KOPT-K1 (cell line): ENCODE data around the gene ANXA10.

Experiments used
- H3K27ac ChIP-seq: fragments of 200-600 bp; sonication (generic); 2 replicates; pipeline ENCODE4 v1.5.1; 2016; ENCODE audit warnings: antibody characterized with exemption, mild to moderate bottlenecking, low read depth, low read length; ENCODE audit not compliant: poor library complexity, severe bottlenecking
- H3K36me3 ChIP-seq: fragments of 200-600 bp; sonication (generic); 2 replicates; pipeline ENCODE4 v1.5.1; 2017; ENCODE audit warnings: antibody characterized with exemption, mild to moderate bottlenecking, low read length, moderate library complexity; ENCODE audit not compliant: insufficient read depth
- H3K9me3 ChIP-seq: fragments of 200-600 bp; sonication (generic); 2 replicates; pipeline ENCODE4 v1.5.1; 2017; ENCODE audit warnings: antibody characterized with exemption, low read length, mild to moderate bottlenecking; ENCODE audit not compliant: insufficient read depth, poor library complexity, severe bottlenecking

The ANXA10 gene, protein sequence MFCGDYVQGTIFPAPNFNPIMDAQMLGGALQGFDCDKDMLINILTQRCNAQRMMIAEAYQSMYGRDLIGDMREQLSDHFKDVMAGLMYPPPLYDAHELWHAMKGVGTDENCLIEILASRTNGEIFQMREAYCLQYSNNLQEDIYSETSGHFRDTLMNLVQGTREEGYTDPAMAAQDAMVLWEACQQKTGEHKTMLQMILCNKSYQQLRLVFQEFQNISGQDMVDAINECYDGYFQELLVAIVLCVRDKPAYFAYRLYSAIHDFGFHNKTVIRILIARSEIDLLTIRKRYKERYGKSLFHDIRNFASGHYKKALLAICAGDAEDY

GRCh38 chr4:168092176-168092712 lies at the start of gene ANXA10:
ANXA10 (plus strand) TSS chr4:168092537; CDS start chr4:168092701, 164 bp downstream.
- H3K27ac ChIP-seq: no peak within 1 kb of the TSS
- H3K36me3 ChIP-seq: no peaks in the 10 kb centered on the region
- peaks cover 8% of the 10 kb centered on the region for H3K9me3 ChIP-seq

- H3K27ac ChIP-seq: no peak overlapping the region
- H3K9me3 ChIP-seq: no peaks in the 10 kb centered on the region
- H3K36me3 ChIP-seq: no peaks in the 10 kb centered on the region
Observed at GRCh38 chr4:168045354-168045753, 47.0 kb upstream of the ANXA10 start.

DNA sequence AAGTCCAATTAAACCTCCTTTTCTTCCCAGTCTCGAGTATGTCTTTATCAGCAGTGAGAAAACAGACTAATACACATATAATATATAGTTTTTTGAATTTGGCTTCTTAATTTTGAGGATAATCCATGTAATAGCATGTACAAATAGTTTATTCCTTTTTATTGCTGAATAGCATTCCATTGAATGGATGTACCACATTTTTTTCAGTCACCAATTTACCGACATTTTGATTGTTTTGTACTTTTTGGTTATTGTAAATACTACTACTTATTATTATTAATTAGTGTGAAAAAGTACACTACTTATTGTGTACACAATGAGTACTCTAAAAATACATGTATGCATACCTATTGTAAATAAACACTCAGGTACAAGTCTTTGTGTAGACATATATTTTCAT lies 42.3 kb upstream of the ANXA10 start:
- no peaks in the 10 kb centered on the region for H3K9me3 ChIP-seq
- H3K27ac ChIP-seq: no peak overlapping the region
- H3K36me3 ChIP-seq: no peaks in the 10 kb centered on the region

GRCh38 chr4:168051526-168051925 lies 40.8 kb upstream of the ANXA10 start:
- H3K9me3 ChIP-seq: no peaks in the 10 kb centered on the region
- H3K27ac ChIP-seq: no peak overlapping the region
- H3K36me3 ChIP-seq: no peaks in the 10 kb centered on the region

DNA sequence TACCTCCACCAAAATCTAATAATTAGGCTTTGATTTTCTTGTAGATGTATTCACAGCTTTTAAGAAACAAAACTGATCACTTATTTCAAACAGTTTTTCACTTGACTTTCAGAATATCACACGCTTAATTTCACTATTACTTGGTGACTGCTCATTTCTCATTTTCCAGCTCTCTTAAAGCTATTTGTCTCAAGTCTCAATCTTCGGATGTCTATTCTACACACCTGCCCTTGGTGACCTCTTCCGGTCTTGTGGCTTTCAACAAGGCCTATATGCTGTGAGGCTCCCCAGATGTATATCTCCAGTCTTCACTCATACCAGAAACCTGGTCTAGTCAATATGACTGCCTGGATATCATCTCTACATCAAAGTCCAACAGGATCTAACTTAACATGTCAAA lies 34.9 kb upstream of the ANXA10 start:
- Histone ChIP-seq H3K36me3 (no peaks in the 10 kb centered on the region), H3K27ac (no peak overlapping the region), H3K9me3 (no peaks in the 10 kb centered on the region)

GRCh38 chr4:168059251-168059650 lies 33.1 kb upstream of the ANXA10 start:
- no peaks in the 10 kb centered on the region for H3K36me3 ChIP-seq
- no peak overlapping the region for H3K27ac ChIP-seq
- H3K9me3 ChIP-seq: no peaks in the 10 kb centered on the region

GRCh38 chr4:168063031-168063430 lies 29.3 kb upstream of the ANXA10 start:
- no peak overlapping the region for H3K27ac ChIP-seq
- no peaks in the 10 kb centered on the region for H3K9me3 ChIP-seq
- H3K36me3 ChIP-seq: no peaks in the 10 kb centered on the region

DNA sequence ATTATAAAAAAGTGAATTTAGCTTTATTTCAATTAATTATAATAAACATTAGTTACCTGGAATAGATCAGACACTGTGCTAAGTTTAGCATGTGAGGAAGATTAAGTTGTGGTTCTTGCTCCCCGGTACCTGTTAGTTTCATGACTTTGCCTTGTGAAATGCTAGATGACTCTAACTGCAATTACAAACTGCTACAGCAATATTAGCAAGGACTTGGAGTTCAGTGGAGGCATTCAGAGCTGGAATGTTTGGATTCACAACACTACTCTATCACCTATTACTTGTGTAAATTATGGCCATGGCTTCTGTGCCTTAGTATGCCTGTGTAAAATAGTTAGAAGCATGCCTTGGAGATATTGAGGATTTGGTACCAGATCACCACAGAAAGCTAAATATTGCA lies 21.4 kb upstream of the ANXA10 start:
- no peaks in the 10 kb centered on the region for H3K36me3 ChIP-seq
- H3K27ac ChIP-seq: no peak overlapping the region
- H3K9me3 ChIP-seq: no peaks in the 10 kb centered on the region

GRCh38 chr4:168071304-168071703 lies 21.0 kb upstream of the ANXA10 start:
- no peak overlapping the region for H3K27ac ChIP-seq
- no peaks in the 10 kb centered on the region for H3K9me3 ChIP-seq
- no peaks in the 10 kb centered on the region for H3K36me3 ChIP-seq

GRCh38 chr4:168074861-168075260 lies 17.5 kb upstream of the ANXA10 start:
- no peak overlapping the region for H3K27ac ChIP-seq
- H3K9me3 ChIP-seq: no peaks in the 10 kb centered on the region
- no peaks in the 10 kb centered on the region for H3K36me3 ChIP-seq

- no peaks in the 10 kb centered on the region for H3K36me3 ChIP-seq
- no peak overlapping the region for H3K27ac ChIP-seq
- no peaks in the 10 kb centered on the region for H3K9me3 ChIP-seq
Observed at GRCh38 chr4:168076989-168077725, 15.2 kb upstream of the ANXA10 start.

GRCh38 chr4:168077726-168078239 lies 14.6 kb upstream of the ANXA10 start:
- no peaks in the 10 kb centered on the region for H3K9me3 ChIP-seq
- H3K36me3 ChIP-seq: no peaks in the 10 kb centered on the region
- H3K27ac ChIP-seq: no peak overlapping the region

DNA sequence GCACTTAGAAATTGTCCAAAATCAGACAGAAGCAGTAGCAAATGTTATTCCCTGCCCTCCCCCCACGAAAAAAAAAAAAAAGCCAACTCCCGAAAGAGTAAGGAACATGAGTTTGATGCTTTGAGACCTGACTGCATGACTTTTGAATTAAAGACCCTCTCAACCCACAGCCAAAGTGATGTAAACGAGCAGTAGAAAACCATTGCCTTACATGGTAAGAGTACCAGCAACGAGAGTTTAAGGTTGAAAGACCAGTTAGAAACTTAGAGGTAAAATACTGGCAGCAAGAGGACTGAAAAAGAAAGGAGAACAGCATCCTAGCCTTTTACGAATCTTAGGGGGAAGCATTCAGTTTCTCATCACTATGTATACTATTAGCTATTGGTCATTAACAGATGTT lies 10.0 kb upstream of the ANXA10 start:
- H3K36me3 ChIP-seq: no peaks in the 10 kb centered on the region
- H3K27ac ChIP-seq: no peak overlapping the region
- peaks cover 3% of the 10 kb centered on the region for H3K9me3 ChIP-seq

GRCh38 chr4:168095776-168096406 lies 3.6 kb downstream of the ANXA10 start:
- Histone ChIP-seq H3K27ac (no peak overlapping the region), H3K9me3 (no peaks in the 10 kb centered on the region), H3K36me3 (no peaks in the 10 kb centered on the region)

DNA sequence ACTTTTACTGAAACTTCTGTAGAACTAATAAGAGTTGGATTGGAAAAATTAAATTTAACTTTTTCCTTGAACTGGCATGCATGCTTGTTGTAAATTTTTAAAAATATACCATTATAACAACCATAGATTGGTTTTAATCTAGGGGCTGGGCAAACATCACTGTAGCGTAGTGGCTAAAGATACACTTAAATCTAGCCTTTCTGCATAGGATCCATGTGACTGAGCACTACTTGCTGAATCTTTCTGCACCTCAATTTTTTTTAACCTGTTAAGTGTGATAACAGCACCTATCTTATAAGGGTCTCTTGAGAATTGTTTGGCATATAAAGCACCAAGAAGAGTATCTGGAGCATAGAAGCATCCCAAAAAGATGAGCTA lies 4.1 kb downstream of the ANXA10 start:
- H3K9me3 ChIP-seq: no peaks in the 10 kb centered on the region
- H3K36me3 ChIP-seq: no peaks in the 10 kb centered on the region
- no peak overlapping the region for H3K27ac ChIP-seq
